SK-N-MC (cell line): Measurements from ENCODE around the gene ARL6IP6.

Source experiments
- EZH2 ChIP-seq: fragments of 200-600 bp; sonication (generic); IDR thresholded peaks from one replicate; pipeline ENCODE4 v1.6.1; 2017; ENCODE audit warnings: antibody characterized with exemption
- FOXP2 ChIP-seq: optimal IDR thresholded peaks from 2 replicates; pipeline ENCODE3; 2011; ENCODE audit warnings: mild to moderate bottlenecking, moderate library complexity; ENCODE audit not compliant: insufficient read depth; ENCODE audit errors: extremely low read length, control extremely low read depth
- POLR2AphosphoS5 ChIP-seq: IDR thresholded peaks from 2 replicates; pipeline ENCODE4 v1.6.1; 2012; ENCODE audit warnings: mild to moderate bottlenecking, low read depth, low read length, borderline replicate concordance

- no peak for TF ChIP-seq EZH2
- no peak for TF ChIP-seq POLR2AphosphoS5
- no peak for TF ChIP-seq FOXP2
These were observed 22.7 kb upstream of the ARL6IP6 start for GRCh38 chr2:152695763-152696162.
